ENCODE measurements around the gene EIF3K. TPM values are rescaled to one million over a fixed set of nuclear protein-coding genes. Genes with fewer than 3 reads are reported as not detected.

Gene EIF3K
- total and polyA plus RNA-seq, 2 of the 13 experiments (the other 11 are each of a cell fraction or from before 2014, with no cell fraction given): 179 to 258 TPM

GRCh38 chr19:38649305-38650171, 30.6 kb downstream of the EIF3K start:
- H3K4me1 ChIP-seq (ENCODE audit: insufficient read depth, low read length): peaks cover 53% of the 10 kb centered on the region
- under 1% methylated on average over 14 of the region's 15 CpGs for WGBS (ENCODE audit: low lambda C conversion rate)
- TF ChIP-seq ZNF468 (CRISPR knock-in tag; IDR thresholded peaks at IDR 0.05) (no peak), TEAD2 (CRISPR knock-in tag; IDR thresholded peaks at IDR 0.05) (no peak), NAIF1 (CRISPR knock-in tag; IDR thresholded peaks at IDR 0.05; ENCODE audit: borderline replicate concordance) (no peak), HOXA5 (CRISPR knock-in tag; IDR thresholded peaks at IDR 0.05) (peak; percentile 42; the same call in 1 of the 2 replicates), ZNF512 (CRISPR knock-in tag; IDR thresholded peaks at IDR 0.05) (no peak), GFI1 (CRISPR knock-in tag; IDR thresholded peaks at IDR 0.05; ENCODE audit: borderline replicate concordance) (peak; percentile 90), GTF2F1 (IDR thresholded peaks at IDR 0.05; ENCODE audit: low read length) (no peak), KMT2A (CRISPR knock-in tag; IDR thresholded peaks at IDR 0.05) (peak; percentile 49; the same call in 1 of the 2 replicates), FOXC1 (CRISPR knock-in tag; IDR thresholded peaks at IDR 0.05; ENCODE audit: borderline replicate concordance) (no peak), ZNF629 (CRISPR knock-in tag; conservative IDR thresholded peaks at IDR 0.05) (peak; percentile 29; the same call in 1 of the 2 replicates), ZKSCAN1 (IDR thresholded peaks at IDR 0.05; ENCODE audit: low read length) (no peak; the same call in 1 of the 2 replicates), RFX5 (IDR thresholded peaks at IDR 0.05; ENCODE audit: low read depth, low read length) (no peak), ZNF562 (CRISPR knock-in tag; IDR thresholded peaks at IDR 0.05; ENCODE audit: borderline replicate concordance) (no peak), FOXK2 (IDR thresholded peaks at IDR 0.05) (no peak; the same call in 1 of the 2 replicates), HNRNPL (IDR thresholded peaks at IDR 0.05; ENCODE audit: low read depth, low read length) (peak; percentile 83), ARNT2 (CRISPR knock-in tag; IDR thresholded peaks at IDR 0.05; ENCODE audit: low read depth) (0 out of 2 replicates have a peak, but pooled peaks have one; percentile 51), ZNF17 (CRISPR knock-in tag; IDR thresholded peaks at IDR 0.05) (no peak), ZNF232 (CRISPR knock-in tag; IDR thresholded peaks at IDR 0.05; ENCODE audit: borderline replicate concordance) (peak; percentile 22; the same call in 1 of the 2 replicates), SSRP1 (CRISPR knock-in tag; IDR thresholded peaks at IDR 0.05) (no peak)
- TF ChIP-seq, protein P1, sequence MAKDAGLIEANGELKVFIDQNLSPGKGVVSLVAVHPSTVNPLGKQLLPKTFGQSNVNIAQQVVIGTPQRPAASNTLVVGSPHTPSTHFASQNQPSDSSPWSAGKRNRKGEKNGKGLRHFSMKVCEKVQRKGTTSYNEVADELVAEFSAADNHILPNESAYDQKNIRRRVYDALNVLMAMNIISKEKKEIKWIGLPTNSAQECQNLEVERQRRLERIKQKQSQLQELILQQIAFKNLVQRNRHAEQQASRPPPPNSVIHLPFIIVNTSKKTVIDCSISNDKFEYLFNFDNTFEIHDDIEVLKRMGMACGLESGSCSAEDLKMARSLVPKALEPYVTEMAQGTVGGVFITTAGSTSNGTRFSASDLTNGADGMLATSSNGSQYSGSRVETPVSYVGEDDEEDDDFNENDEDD (CRISPR knock-in tag; IDR thresholded peaks at IDR 0.05; ENCODE audit: borderline replicate concordance): no peak
- TF ChIP-seq, protein P2, sequence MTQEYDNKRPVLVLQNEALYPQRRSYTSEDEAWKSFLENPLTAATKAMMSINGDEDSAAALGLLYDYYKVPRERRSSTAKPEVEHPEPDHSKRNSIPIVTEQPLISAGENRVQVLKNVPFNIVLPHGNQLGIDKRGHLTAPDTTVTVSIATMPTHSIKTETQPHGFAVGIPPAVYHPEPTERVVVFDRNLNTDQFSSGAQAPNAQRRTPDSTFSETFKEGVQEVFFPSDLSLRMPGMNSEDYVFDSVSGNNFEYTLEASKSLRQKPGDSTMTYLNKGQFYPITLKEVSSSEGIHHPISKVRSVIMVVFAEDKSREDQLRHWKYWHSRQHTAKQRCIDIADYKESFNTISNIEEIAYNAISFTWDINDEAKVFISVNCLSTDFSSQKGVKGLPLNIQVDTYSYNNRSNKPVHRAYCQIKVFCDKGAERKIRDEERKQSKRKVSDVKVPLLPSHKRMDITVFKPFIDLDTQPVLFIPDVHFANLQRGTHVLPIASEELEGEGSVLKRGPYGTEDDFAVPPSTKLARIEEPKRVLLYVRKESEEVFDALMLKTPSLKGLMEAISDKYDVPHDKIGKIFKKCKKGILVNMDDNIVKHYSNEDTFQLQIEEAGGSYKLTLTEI (CRISPR knock-in tag; conservative IDR thresholded peaks at IDR 0.05): no peak

More at GRCh38 chr19:38649305-38650171, 30.6 kb downstream of the EIF3K start:
- peak; percentile 94 for DNase-seq (ENCODE audit: low spot score)
- peak overlapping the region; percentile 94 for H3K4me2 ChIP-seq (ENCODE audit: low read depth, low read length)
- CTCF ChIA-PET (ENCODE audit: low intra/inter-chr PET ratio, low total read pairs): no interaction called here
- H3K9me3 ChIP-seq (ENCODE audit: low read length): no peaks in the 10 kb centered on the region
- peak overlapping the region; percentile 92 for H3K27ac ChIP-seq (ENCODE audit: extremely low read length, insufficient read depth, low read length)
- intact Hi-C loops (cut with micrococcal nuclease; ENCODE audit: unreplicated experiment): loop anchor here (5.0 to 10.0 kb wide), 4 partner anchors 38 to 185 kb away; partner anchors contain the start of gene ECH1
- peaks cover 68% of the 10 kb centered on the region for H3K79me2 ChIP-seq (ENCODE audit: insufficient read depth, low read length)
- H4K20me1 ChIP-seq (ENCODE audit: insufficient read depth, low read length): peaks cover 26% of the 10 kb centered on the region
- FAIRE-seq: peak; percentile 86
- POLR2A ChIA-PET: interaction anchor here (0.9 to 4.6 kb wide), 16 partner anchors 8 to 285 kb away, joined by 3 to 63 read pairs (median 6); partner anchors contain the start of genes MRPS12, RINL and SARS2
- no peak overlapping the region for H2AFZ ChIP-seq (ENCODE audit: low read length)
- BruUV-seq (replicated peaks): no TSS peak
- H3K9ac ChIP-seq (ENCODE audit: insufficient read depth, low read depth, low read length): peak overlapping the region; percentile 99
- peak overlapping the region; percentile 84 to 100 (median 100) for H3K4me3 ChIP-seq (replicated peaks in 1 of 3; ENCODE audit: insufficient read depth in 1 of 3, low read depth in 2 of 3, low read length in 3 of 3)
- ATAC-seq: peak; percentile 65
- in situ Hi-C loops (cut with HindIII; ENCODE audit: extremely low pct_ligation_motif_present, low pct_unique_long_range_greater_than_20kb): no loop called here
- peaks cover 0 to 4% of the 10 kb centered on the region in 2 experiments; a peak in 1 of 5 replicates for H3K27me3 ChIP-seq (ENCODE audit: control insufficient read depth in 1 of 2, insufficient read depth in 2 of 2, low read length in 2 of 2)
- peaks cover 0 to 8% of the 10 kb centered on the region in 2 experiments; a peak in 3 of 5 replicates for H3K36me3 ChIP-seq (replicated peaks in 1 of 2; ENCODE audit: control insufficient read depth in 1 of 2, insufficient read depth in 2 of 2, low read length in 2 of 2)

Measured in HepG2 (cell line).